Liver (tissue), 9 donors: ENCODE measurements around the gene SAT2. TPM values are rescaled to one million over a fixed set of nuclear protein-coding genes. Genes with fewer than 3 reads are reported as not detected.
"Not testable (repeated sequence)": the region's sequence is repeated elsewhere in the genome, so short reads cannot be mapped to it uniquely, and the experiment has no call there.

ENCODE experiments used
- DNase-seq: peaks from one replicate; pipeline ENCODE4 v3.0.0-alpha.2; 2017; ENCODE audit warnings: low spot score
- H3K27ac ChIP-seq, 2 donors: one replicate each; pipeline ENCODE4 v1.7.0; 2013; ENCODE audit warnings: inconsistent platforms in 2 of 2, low read length in 2 of 2, control low read depth in 1 of 2, low read depth in 1 of 2, mild to moderate bottlenecking in 1 of 2
- H3K27me3 ChIP-seq, 4 donors: one replicate each; pipeline versions ENCODE4 v1.6.1 to v1.7.0; 2013; ENCODE audit warnings: low read length in 3 of 4, inconsistent platforms in 1 of 4, mild to moderate bottlenecking in 1 of 4, moderate library complexity in 1 of 4; ENCODE audit not compliant: control insufficient read depth in 4 of 4, insufficient read depth in 4 of 4
- H3K36me3 ChIP-seq, 4 donors: one replicate each; pipeline versions ENCODE4 v1.6.1 to v1.7.0; 2013; ENCODE audit warnings: low read length in 3 of 4, mild to moderate bottlenecking in 3 of 4, low read depth in 1 of 4, moderate library complexity in 1 of 4; ENCODE audit not compliant: control insufficient read depth in 4 of 4, insufficient read depth in 3 of 4
- H3K4me1 ChIP-seq, 4 donors: one replicate each; pipeline versions ENCODE4 v1.6.1 to v1.7.0; 2013; ENCODE audit warnings: low read length in 3 of 4, mild to moderate bottlenecking in 3 of 4, moderate library complexity in 1 of 4; ENCODE audit not compliant: control insufficient read depth in 4 of 4, insufficient read depth in 4 of 4
- H3K4me3 ChIP-seq, 3 donors: one replicate each; pipeline versions ENCODE4 v1.6.1 to v1.7.0; 2013; ENCODE audit warnings: low read length in 3 of 3, control low read depth in 1 of 3, low read depth in 1 of 3, mild to moderate bottlenecking in 1 of 3
- H3K9ac ChIP-seq, 2 donors: one replicate each; pipeline ENCODE4 v1.7.0; 2013; ENCODE audit warnings: low read length in 2 of 2, mild to moderate bottlenecking in 2 of 2, moderate library complexity in 2 of 2, control low read depth in 1 of 2, low read depth in 1 of 2
- H3K9me3 ChIP-seq, 4 donors: one replicate each; pipeline versions ENCODE4 v1.6.1 to v1.7.0; 2013; ENCODE audit warnings: low read length in 3 of 4; ENCODE audit not compliant: control insufficient read depth in 4 of 4
- ATF3 ChIP-seq: IDR thresholded peaks from 2 replicates; pipeline ENCODE4 v1.6.1; 2016; ENCODE audit warnings: antibody characterized with exemption
- EGR1 ChIP-seq, 2 donors: IDR thresholded peaks; 2 replicates each; pipeline ENCODE4 v1.6.1; 2016 to 2018; ENCODE audit warnings: antibody characterized with exemption in 2 of 2, low read depth in 2 of 2
- FOXA1 ChIP-seq: IDR thresholded peaks from 2 replicates; pipeline ENCODE4 v1.6.1; 2016; ENCODE audit warnings: antibody characterized with exemption
- FOXA2 ChIP-seq: IDR thresholded peaks from 2 replicates; pipeline ENCODE4 v1.6.1; 2016; ENCODE audit warnings: antibody characterized with exemption
- GABPA ChIP-seq, 2 donors: IDR thresholded peaks in 1 of 2; conservative IDR thresholded peaks in 1 of 2; 2 replicates each; pipeline ENCODE4 v1.6.1; 2016; ENCODE audit warnings: antibody characterized with exemption in 2 of 2, mild to moderate bottlenecking in 1 of 2, moderate library complexity in 1 of 2
- HNF4A ChIP-seq, 2 donors: conservative IDR thresholded peaks; 2 replicates each; pipeline ENCODE4 v1.6.1; 2016; ENCODE audit warnings: antibody characterized with exemption in 2 of 2, mild to moderate bottlenecking in 2 of 2
- JUND ChIP-seq, 2 donors: IDR thresholded peaks; 2 replicates each; pipeline ENCODE4 v1.6.1; 2016; ENCODE audit warnings: antibody characterized with exemption in 2 of 2
- MAX ChIP-seq: IDR thresholded peaks from 2 replicates; pipeline ENCODE4 v1.6.1; 2016; ENCODE audit warnings: antibody characterized with exemption
- RAD21 ChIP-seq, 2 donors: IDR thresholded peaks; 2 replicates each; pipeline ENCODE4 v1.6.1; 2016; ENCODE audit warnings: antibody characterized with exemption in 2 of 2, mild to moderate bottlenecking in 2 of 2
- REST ChIP-seq: IDR thresholded peaks from 2 replicates; pipeline ENCODE4 v1.6.1; 2016; ENCODE audit warnings: antibody characterized with exemption, mild to moderate bottlenecking
- RXRA ChIP-seq, 2 donors: IDR thresholded peaks; 2 replicates each; pipeline ENCODE4 v1.6.1; 2017 to 2018; ENCODE audit warnings: antibody characterized with exemption in 2 of 2, mild to moderate bottlenecking in 1 of 2
- SP1 ChIP-seq: IDR thresholded peaks from 2 replicates; pipeline ENCODE4 v1.6.1; 2018; ENCODE audit warnings: antibody characterized with exemption, mild to moderate bottlenecking
- YY1 ChIP-seq: IDR thresholded peaks from 2 replicates; pipeline ENCODE4 v1.6.1; 2016; ENCODE audit warnings: antibody characterized with exemption, mild to moderate bottlenecking
- ZBTB33 ChIP-seq: IDR thresholded peaks from 2 replicates; pipeline ENCODE4 v1.6.1; 2016; ENCODE audit warnings: antibody characterized with exemption
- whole genome bisulfite sequencing: extraction: QIAGEN DNeasy Blood & Tissue Kit; methylation state at CpG from one replicate; pipeline ENCODE4 v1.1.7; 2013; 5-methylcytosine and 5-hydroxymethylcytosine counted together
- polyA plus RNA-seq, 2 donors: library from polyadenylated mRNA; stranded (reverse) in 1 of 2; unstranded in 1 of 2; fragments of 200-250 nt in 1 of 2; fragments of >200 nt in 1 of 2; fragmentation: Nextera tagmentation in 1 of 2; extraction: Ambion mirVana in 1 of 2; gene quantifications; one replicate each; pipeline versions ENCODE4 v1.2.1 to v1.2.3, GENCODE V29; 2013 to 2015
- total RNA-seq, 2 donors: library from RNA; depleted of rRNA; stranded (reverse); fragments of >200 nt; gene quantifications; one replicate each; pipeline ENCODE4 v1.2.3, GENCODE V29; 2014
- TF ChIP-seq, protein P1 (sequence below): fragments of 150-350 bp; IDR thresholded peaks from 2 replicates; pipeline ENCODE4 v1.5.1; 2017; ENCODE audit warnings: improper control_type of control experiment, low read depth, low read length; ENCODE audit not compliant: missing input control
- donor health status: healthy.
- donor health status: healthy.
- donor health status: healthy.
- donor health status: healthy.
- donor health status: healthy.

Gene SAT2
- total and polyA plus RNA-seq, 4 donors, result 25.9 to 181 (median 106) TPM

- Histone ChIP-seq H3K4me3 (no peak overlapping the region), H3K9ac (no peak overlapping the region), H3K9me3 (no peaks in the 10 kb centered on the region), H3K4me1 (peaks cover 0 to 14% (median 3%) of the 10 kb centered on the region in 4 donors), H3K36me3 (peaks cover 8 to 31% (median 20%) of the 10 kb centered on the region in 4 donors), H3K27ac (no peak overlapping the region), H3K27me3 (no peaks in the 10 kb centered on the region)
- DNase-seq, result no peak
- TF ChIP-seq RAD21 (IDR thresholded peaks at IDR 0.05), result no peak
- no peak for TF ChIP-seq GABPA (IDR thresholded peaks at IDR 0.05 in 1 of 2, conservative IDR thresholded peaks at IDR 0.05 in 1 of 2)
- TF ChIP-seq, protein P1, sequence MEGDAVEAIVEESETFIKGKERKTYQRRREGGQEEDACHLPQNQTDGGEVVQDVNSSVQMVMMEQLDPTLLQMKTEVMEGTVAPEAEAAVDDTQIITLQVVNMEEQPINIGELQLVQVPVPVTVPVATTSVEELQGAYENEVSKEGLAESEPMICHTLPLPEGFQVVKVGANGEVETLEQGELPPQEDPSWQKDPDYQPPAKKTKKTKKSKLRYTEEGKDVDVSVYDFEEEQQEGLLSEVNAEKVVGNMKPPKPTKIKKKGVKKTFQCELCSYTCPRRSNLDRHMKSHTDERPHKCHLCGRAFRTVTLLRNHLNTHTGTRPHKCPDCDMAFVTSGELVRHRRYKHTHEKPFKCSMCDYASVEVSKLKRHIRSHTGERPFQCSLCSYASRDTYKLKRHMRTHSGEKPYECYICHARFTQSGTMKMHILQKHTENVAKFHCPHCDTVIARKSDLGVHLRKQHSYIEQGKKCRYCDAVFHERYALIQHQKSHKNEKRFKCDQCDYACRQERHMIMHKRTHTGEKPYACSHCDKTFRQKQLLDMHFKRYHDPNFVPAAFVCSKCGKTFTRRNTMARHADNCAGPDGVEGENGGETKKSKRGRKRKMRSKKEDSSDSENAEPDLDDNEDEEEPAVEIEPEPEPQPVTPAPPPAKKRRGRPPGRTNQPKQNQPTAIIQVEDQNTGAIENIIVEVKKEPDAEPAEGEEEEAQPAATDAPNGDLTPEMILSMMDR, result no peak
- TF ChIP-seq YY1, result no peak
- no peak for TF ChIP-seq RXRA (IDR thresholded peaks at IDR 0.05)
- no peak for TF ChIP-seq ATF3
- no peak for TF ChIP-seq REST
- no peak for TF ChIP-seq FOXA1
- TF ChIP-seq SP1, result no peak
- TF ChIP-seq HNF4A (conservative IDR thresholded peaks at IDR 0.05), result no peak
- no peak for TF ChIP-seq JUND (IDR thresholded peaks at IDR 0.05)
- no peak for TF ChIP-seq FOXA2
- TF ChIP-seq EGR1 (IDR thresholded peaks at IDR 0.05; ENCODE audit: low read depth in 2 of 2), result no peak
- no peak for TF ChIP-seq MAX
- no peak for TF ChIP-seq ZBTB33
- 99% methylated on average over 4 of the region's 4 CpGs for WGBS
Measured at GRCh38 chr17:7606280-7606679, 21.3 kb downstream of the SAT2 start.

- not testable (repeated sequence) for H3K27me3 ChIP-seq, H3K4me1 ChIP-seq, DNase-seq, H3K9me3 ChIP-seq, H3K4me3 ChIP-seq, H3K27ac ChIP-seq, H3K9ac ChIP-seq
- WGBS, result 69% methylated on average over 5 of the region's 5 CpGs
- peaks cover 30 to 81% (median 60%) of the 10 kb centered on the region in 4 donors for H3K36me3 ChIP-seq
Measured at GRCh38 chr17:7597561-7597960, 30.1 kb downstream of the SAT2 start.
